Endothelial cell of umbilical vein (primary cell): ENCODE data around the gene RNF4. TPM values are rescaled to one million over a fixed set of nuclear protein-coding genes. Genes with fewer than 3 reads are reported as not detected.
"Not testable (repeated sequence)": the region's sequence is repeated elsewhere in the genome, so short reads cannot be mapped to it uniquely, and the experiment has no call there.

Experiments
- BruUV-seq: library from RNA; stranded (reverse); fragments of 400-500 nt; replicated peaks from 2 replicates; lab custom pipeline; 2021; lab: Mats Ljungman, UMichigan
- CTCF ChIA-PET: fragments of 300-600, 350-600 bp; sonication (Branson Sonifier 250); formaldehyde crosslinking; loops from one replicate; lab custom pipeline; 2021; ENCODE audit warnings: antibody characterized with exemption, inconsistent platforms; lab: Charles Lee
- POLR2A ChIA-PET: fragments of 300-600, 350-600 bp; sonication (Branson Sonifier 250); formaldehyde crosslinking; loops from one replicate; lab custom pipeline; 2021; ENCODE audit warnings: antibody characterized with exemption, inconsistent platforms; lab: Charles Lee
- DNase-seq: peaks from one replicate; pipeline ENCODE4 v3.0.0-alpha.2; 2011; ENCODE audit warnings: low read depth, low spot score
- FAIRE-seq: peaks from 2 replicates; lab custom pipeline; 2011; peaks lifted over from hg19 to GRCh38; lab: Jason Lieb, UNC
- H2AFZ ChIP-seq: 2 replicates; pipeline ENCODE4 v1.6.0; 2012; ENCODE audit warnings: low read depth, low read length, control low read depth, inconsistent platforms
- H3K27ac ChIP-seq: 2 replicates; pipeline ENCODE4 v1.5.1; 2011; ENCODE audit warnings: low read depth, mild to moderate bottlenecking, control low read depth, low read length, moderate library complexity; ENCODE audit not compliant: insufficient read depth
- H3K27me3 ChIP-seq, 2 experiments: 2 replicates each; pipeline versions ENCODE4 v1.6.0 to v1.6.1; 2011; ENCODE audit warnings: low read length in 2 of 2, mixed read lengths in 1 of 2; ENCODE audit not compliant: control insufficient read depth in 2 of 2, insufficient read depth in 2 of 2
- H3K36me3 ChIP-seq, 2 experiments: 2 replicates in 1 of 2; 3 replicates in 1 of 2; pipeline ENCODE4 v1.5.1; 2011; ENCODE audit warnings: low read length in 2 of 2, mild to moderate bottlenecking in 1 of 2, moderate library complexity in 1 of 2; ENCODE audit not compliant: control insufficient read depth in 2 of 2, insufficient read depth in 2 of 2; ENCODE audit errors: extremely low read depth in 1 of 2
- H3K4me1 ChIP-seq: 3 replicates; pipeline ENCODE4 v1.5.1; 2011; ENCODE audit warnings: mild to moderate bottlenecking, low read length; ENCODE audit not compliant: control insufficient read depth, insufficient read depth; ENCODE audit errors: extremely low read depth
- H3K4me2 ChIP-seq: 2 replicates; pipeline ENCODE4 v1.6.1; 2011; ENCODE audit warnings: low read length, control low read depth, mixed read lengths; ENCODE audit not compliant: insufficient read depth
- H3K4me3 ChIP-seq, 3 experiments: fragments of 200-600 bp in 1 of 3; sonication (generic), shearing (Covaris generic) in 1 of 3; replicated peaks in 1 of 3; 2 replicates each; pipeline ENCODE4 v1.5.1; 2011 to 2016; ENCODE audit warnings: control low read depth in 3 of 3, low read length in 3 of 3, mild to moderate bottlenecking in 2 of 3, inconsistent platforms in 1 of 3, low read depth in 1 of 3, moderate library complexity in 1 of 3; ENCODE audit not compliant: insufficient read depth in 1 of 3
- H3K79me2 ChIP-seq: 2 replicates; pipeline ENCODE4 v1.6.0; 2012; ENCODE audit warnings: low read length, inconsistent platforms; ENCODE audit not compliant: control insufficient read depth, insufficient read depth
- H3K9ac ChIP-seq: replicated peaks from 2 replicates; pipeline ENCODE3; 2011; ENCODE audit warnings: low read length, control low read depth; ENCODE audit not compliant: insufficient read depth; ENCODE audit errors: extremely low read depth
- H3K9me1 ChIP-seq: replicated peaks from 3 replicates; pipeline ENCODE4 v1.6.0; 2011; ENCODE audit warnings: mild to moderate bottlenecking, low read length; ENCODE audit not compliant: control insufficient read depth, insufficient read depth; ENCODE audit errors: extremely low read depth
- H3K9me3 ChIP-seq: replicated peaks from 2 replicates; pipeline ENCODE4 v1.5.1; 2012; ENCODE audit warnings: low read length, inconsistent platforms; ENCODE audit not compliant: control insufficient read depth, insufficient read depth
- H4K20me1 ChIP-seq: replicated peaks from 2 replicates; pipeline ENCODE3; 2011; ENCODE audit warnings: mild to moderate bottlenecking, low read length; ENCODE audit not compliant: control insufficient read depth, insufficient read depth; ENCODE audit errors: extremely low read depth
- JUN ChIP-seq: IDR thresholded peaks from 2 replicates; pipeline ENCODE4 v1.6.1; 2011; ENCODE audit warnings: borderline replicate concordance, low read depth; ENCODE audit not compliant: insufficient read length, insufficient read depth
- MAX ChIP-seq: IDR thresholded peaks from 2 replicates; pipeline ENCODE4 v1.6.1; 2011; ENCODE audit not compliant: insufficient read depth, insufficient read length
- POLR2A ChIP-seq: IDR thresholded peaks from 2 replicates; pipeline ENCODE4 v1.6.1; 2012; ENCODE audit warnings: low read depth, mild to moderate bottlenecking, control low read depth, low read length
- POLR2AphosphoS5 ChIP-seq: IDR thresholded peaks from 2 replicates; pipeline ENCODE4 v1.6.1; 2012; ENCODE audit warnings: low read depth, mild to moderate bottlenecking, control low read depth, low read length, moderate library complexity; ENCODE audit not compliant: insufficient read depth
- dilution Hi-C: fragments of 300-500 bp; cut with MboI; formaldehyde crosslinking; loops from one replicate; pipeline ENCODE4 v1.15.0; 2019; ENCODE audit warnings: low sequenced_read_pairs; ENCODE audit not compliant: extremely low pct_ligation_motif_present
- intact Hi-C: fragments of 100-400 bp; cut with micrococcal nuclease; formaldehyde crosslinking; loops from one replicate; pipeline ENCODE4 v1.10.0; 2022
- polyA plus RNA-seq, 4 experiments: library from polyadenylated mRNA; depleted of rRNA in 3 of 4; stranded (reverse) in 3 of 4; unstranded in 1 of 4; fragments of >200 nt; gene quantifications; 2 replicates each; pipeline versions ENCODE4 v1.2.1 to v1.2.3, GENCODE V29; 2011 to 2012; ENCODE audit warnings: missing spikeins in 1 of 4
- total RNA-seq: library from RNA; stranded (reverse); gene quantifications from 2 replicates; pipeline ENCODE4 v1.2.3, GENCODE V29; 2021

RNF4 gene
- total and polyA plus RNA-seq, 2 donors (not counting 3 experiments of a cell fraction or from before 2014, with no cell fraction given), result 64.3 to 71.4 TPM

GRCh38 chr4:2536193-2537010 is 67.5 kb downstream of the RNF4 start, which contains the start of gene FAM193A:
Gene FAM193A (plus strand): TSS chr4:2536647. CDS start chr4:2536916, 269 bp downstream.
- Histone ChIP-seq H3K9ac (peak within 1 kb of the TSS; percentile 89), H3K36me3 (no peaks in the 10 kb centered on the region), H2AFZ (peak within 1 kb of the TSS; percentile 35), H3K4me2 (peak within 1 kb of the TSS; percentile 93), H3K4me1 (peaks cover 9% of the 10 kb centered on the region), H3K27me3 (no peaks in the 10 kb centered on the region), H3K9me1 (no peaks in the 10 kb centered on the region), H3K79me2 (peaks cover 43% of the 10 kb centered on the region), H4K20me1 (no peaks in the 10 kb centered on the region), H3K27ac (peak within 1 kb of the TSS; percentile 81), H3K9me3 (no peaks in the 10 kb centered on the region), H3K4me3 (peak within 1 kb of the TSS; percentile 75 to 99 (median 88))
- intact Hi-C loops (loop anchor here (5.0 to 10.0 kb wide), 3 partner anchors 178 to 276 kb away; partner anchors contain the start of gene TNIP2), dilution Hi-C loops (no loop called here)
- peak; percentile 96 for FAIRE-seq
- CTCF ChIA-PET, result interaction anchor here (1.3 to 1.6 kb wide), 2 partner anchors 16 to 66 kb away, joined by 3 to 6 read pairs; no protein-coding TSS in a partner anchor
- BruUV-seq, result no TSS peak
- POLR2A ChIA-PET, result interaction anchor here (0.6 to 0.9 kb wide), 2 partner anchors 16 to 270 kb away, joined by 3 read pairs; no protein-coding TSS in a partner anchor
- peak; percentile 46 for TF ChIP-seq POLR2A
- no peak for TF ChIP-seq MAX
- TF ChIP-seq POLR2AphosphoS5, result peak; percentile 55
- peak; percentile 100 for DNase-seq

GRCh38 chr4:2537011-2537830 is 68.3 kb downstream of the RNF4 start:
- peak overlapping the region; percentile 52 for H3K27ac ChIP-seq
- peak overlapping the region; percentile 93 for H3K4me2 ChIP-seq
- peak overlapping the region; percentile 75 to 99 (median 88) for H3K4me3 ChIP-seq
- H3K27me3 ChIP-seq, result no peaks in the 10 kb centered on the region
- TF ChIP-seq POLR2A, result peak; percentile 27
- TF ChIP-seq JUN, result no peak
- H3K36me3 ChIP-seq, result no peaks in the 10 kb centered on the region
- DNase-seq (peak; percentile 59), FAIRE-seq (peak; percentile 64)
- POLR2A ChIA-PET, result no interaction called here
- H3K79me2 ChIP-seq, result peaks cover 51% of the 10 kb centered on the region
- peak overlapping the region; percentile 75 for H3K9ac ChIP-seq
- BruUV-seq, result no TSS peak
- dilution Hi-C loops, result no loop called here
- H3K4me1 ChIP-seq, result peaks cover 9% of the 10 kb centered on the region
- H4K20me1 ChIP-seq, result no peaks in the 10 kb centered on the region
- no peaks in the 10 kb centered on the region for H3K9me1 ChIP-seq
- no peaks in the 10 kb centered on the region for H3K9me3 ChIP-seq
- intact Hi-C loops, result loop anchor here (5.0 to 10.0 kb wide), 3 partner anchors 178 to 275 kb away; partner anchors contain the start of gene TNIP2
- CTCF ChIA-PET, result no interaction called here
- H2AFZ ChIP-seq, result peak overlapping the region; percentile 35

GRCh38 chr4:2543580-2544191 is 74.8 kb downstream of the RNF4 start:
- FAIRE-seq, BruUV-seq, dilution Hi-C loops: not testable (repeated sequence)

More at GRCh38 chr4:2543580-2544191, 74.8 kb downstream of the RNF4 start:
- H3K27ac ChIP-seq, H3K9ac ChIP-seq, POLR2A ChIA-PET, intact Hi-C loops, H3K27me3 ChIP-seq, H3K4me3 ChIP-seq, H3K4me2 ChIP-seq, CTCF ChIA-PET, H3K9me1 ChIP-seq, H3K36me3 ChIP-seq, H3K4me1 ChIP-seq, DNase-seq, H2AFZ ChIP-seq, H3K9me3 ChIP-seq, H4K20me1 ChIP-seq: not testable (repeated sequence)
- peaks cover 97% of the 10 kb centered on the region for H3K79me2 ChIP-seq
